Peyer's patch (tissue), 4 donors: ENCODE measurements around the gene CC2D1B.
A peak's percentile ranks its signal among the peaks of the same experiment; 100 is the strongest.

Experiments
- POLR2A ChIP-seq, 2 donors: fragments of 450-650 bp; IDR thresholded peaks; one replicate each; pipeline ENCODE4 v1.5.1; 2017; ENCODE audit warnings: antibody characterized with exemption in 2 of 2, mild to moderate bottlenecking in 2 of 2, moderate library complexity in 2 of 2
- TF ChIP-seq, protein P1 (sequence below), 6 experiments: fragments of 450-650 bp in 4 of 6; fragments of 200-600 bp in 2 of 6; sonication (generic) in 1 of 6; IDR thresholded peaks; one replicate each; pipeline ENCODE4 v1.5.1; 2017 to 2019; ENCODE audit warnings: antibody characterized with exemption in 6 of 6, mild to moderate bottlenecking in 3 of 6, moderate library complexity in 1 of 6

DNA sequence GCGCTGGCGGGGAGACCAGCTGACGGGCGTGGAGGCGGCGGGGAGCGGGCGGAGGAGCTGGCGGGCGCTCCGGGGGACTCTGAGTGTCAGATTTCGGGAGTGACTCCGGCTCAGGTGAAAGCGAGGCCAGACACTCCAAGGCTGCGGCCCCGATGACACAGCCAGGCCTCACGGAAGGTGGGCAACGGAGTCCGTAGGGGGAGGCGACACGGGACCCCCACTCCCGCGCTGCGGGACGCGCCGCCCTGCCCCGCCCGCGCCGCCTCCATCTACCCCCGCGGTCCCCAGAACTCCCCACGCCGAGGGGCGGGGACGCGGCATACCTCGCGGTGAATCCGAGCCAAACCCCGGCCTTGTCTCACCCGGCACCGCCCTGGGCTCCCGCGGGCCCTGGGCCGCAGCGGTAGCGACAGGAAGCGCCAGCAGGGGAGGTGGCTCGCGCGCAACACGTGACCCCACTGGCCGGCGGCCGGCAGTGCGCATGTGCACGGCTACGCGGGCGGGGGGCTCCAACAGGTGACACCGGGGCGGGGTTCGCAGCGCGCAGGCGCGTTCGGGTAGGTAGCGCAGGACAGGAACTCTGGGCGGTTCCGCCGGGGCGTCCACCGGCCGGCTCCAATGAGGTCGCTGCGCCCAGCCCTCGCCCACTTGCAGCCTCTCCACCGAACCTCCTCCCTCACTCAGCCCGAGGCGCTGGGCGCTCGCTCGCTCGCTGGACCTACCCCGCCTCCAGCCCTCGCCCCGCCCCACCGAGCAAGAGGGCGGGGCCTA lies at the start of gene CC2D1B:
- peak; percentile 93 to 95 for TF ChIP-seq POLR2A (IDR thresholded peaks at IDR 0.05)
- TF ChIP-seq, protein P1, sequence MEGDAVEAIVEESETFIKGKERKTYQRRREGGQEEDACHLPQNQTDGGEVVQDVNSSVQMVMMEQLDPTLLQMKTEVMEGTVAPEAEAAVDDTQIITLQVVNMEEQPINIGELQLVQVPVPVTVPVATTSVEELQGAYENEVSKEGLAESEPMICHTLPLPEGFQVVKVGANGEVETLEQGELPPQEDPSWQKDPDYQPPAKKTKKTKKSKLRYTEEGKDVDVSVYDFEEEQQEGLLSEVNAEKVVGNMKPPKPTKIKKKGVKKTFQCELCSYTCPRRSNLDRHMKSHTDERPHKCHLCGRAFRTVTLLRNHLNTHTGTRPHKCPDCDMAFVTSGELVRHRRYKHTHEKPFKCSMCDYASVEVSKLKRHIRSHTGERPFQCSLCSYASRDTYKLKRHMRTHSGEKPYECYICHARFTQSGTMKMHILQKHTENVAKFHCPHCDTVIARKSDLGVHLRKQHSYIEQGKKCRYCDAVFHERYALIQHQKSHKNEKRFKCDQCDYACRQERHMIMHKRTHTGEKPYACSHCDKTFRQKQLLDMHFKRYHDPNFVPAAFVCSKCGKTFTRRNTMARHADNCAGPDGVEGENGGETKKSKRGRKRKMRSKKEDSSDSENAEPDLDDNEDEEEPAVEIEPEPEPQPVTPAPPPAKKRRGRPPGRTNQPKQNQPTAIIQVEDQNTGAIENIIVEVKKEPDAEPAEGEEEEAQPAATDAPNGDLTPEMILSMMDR (IDR thresholded peaks at IDR 0.05) = peak in 4 of 6 experiments; percentile 40 to 61 (median 57)
